ENCODE data around the gene MITF. TPM values are rescaled to one million over a fixed set of nuclear protein-coding genes. Genes with fewer than 3 reads are reported as not detected.

MITF gene
- total and polyA plus RNA-seq, 4 donors = 0.91 to 2.9 (median 2.3) TPM

- TF ChIP-seq HNF4A (conservative IDR thresholded peaks at IDR 0.05) (no peak), JUND (IDR thresholded peaks at IDR 0.05) (no peak), FOXA1 (IDR thresholded peaks at IDR 0.05) (no peak), HNF4G (IDR thresholded peaks at IDR 0.05) (no peak), ZBTB33 (IDR thresholded peaks at IDR 0.05) (no peak), YY1 (IDR thresholded peaks at IDR 0.05) (no peak)
Observed at GRCh38 chr3:69743975-69744906, 5.0 kb downstream of the MITF start (continued).

- H3K9ac ChIP-seq (ENCODE audit: low read depth in 1 of 2, low read length in 2 of 2) = no peak overlapping the region
- peaks cover 0 to 2% (median 0%) of the 10 kb centered on the region in 4 donors for H3K4me1 ChIP-seq (ENCODE audit: control insufficient read depth in 4 of 4, insufficient read depth in 4 of 4, low read length in 3 of 4)
- H3K27me3 ChIP-seq (ENCODE audit: control insufficient read depth in 4 of 4, insufficient read depth in 4 of 4, low read length in 3 of 4) = no peaks in the 10 kb centered on the region
- H3K4me3 ChIP-seq (ENCODE audit: low read depth in 1 of 3, low read length in 3 of 3) = no peak overlapping the region
- no peaks in the 10 kb centered on the region for H3K9me3 ChIP-seq (ENCODE audit: control insufficient read depth in 4 of 4, low read length in 3 of 4)
- 85% methylated on average over 2 of the region's 2 CpGs for WGBS
- DNase-seq (ENCODE audit: low spot score) = no peak
- H3K27ac ChIP-seq (ENCODE audit: low read depth in 1 of 2, low read length in 2 of 2) = no peak overlapping the region
- TF ChIP-seq ATF3 (IDR thresholded peaks at IDR 0.05) (no peak), NR2F2 (IDR thresholded peaks at IDR 0.05) (no peak)
- no peaks in the 10 kb centered on the region for H3K36me3 ChIP-seq (ENCODE audit: control insufficient read depth in 4 of 4, insufficient read depth in 3 of 4, low read depth in 1 of 4, low read length in 3 of 4)
Observed at GRCh38 chr3:69745505-69745904, 6.2 kb downstream of the MITF start.

GRCh38 chr3:69746119-69746518 is 6.9 kb downstream of the MITF start:
- no peak overlapping the region for H3K4me3 ChIP-seq (ENCODE audit: low read depth in 1 of 3, low read length in 3 of 3)
- no peaks in the 10 kb centered on the region for H3K27me3 ChIP-seq (ENCODE audit: control insufficient read depth in 4 of 4, insufficient read depth in 4 of 4, low read length in 3 of 4)
- WGBS = 70% methylated on average over 2 of the region's 2 CpGs
- no peak for DNase-seq (ENCODE audit: low spot score)
- H3K9ac ChIP-seq (ENCODE audit: low read depth in 1 of 2, low read length in 2 of 2) = no peak overlapping the region
- H3K9me3 ChIP-seq (ENCODE audit: control insufficient read depth in 4 of 4, low read length in 3 of 4) = no peaks in the 10 kb centered on the region
- no peak overlapping the region for H3K27ac ChIP-seq (ENCODE audit: low read depth in 1 of 2, low read length in 2 of 2)
- no peaks in the 10 kb centered on the region for H3K4me1 ChIP-seq (ENCODE audit: control insufficient read depth in 4 of 4, insufficient read depth in 4 of 4, low read length in 3 of 4)
- H3K36me3 ChIP-seq (ENCODE audit: control insufficient read depth in 4 of 4, insufficient read depth in 3 of 4, low read depth in 1 of 4, low read length in 3 of 4) = no peaks in the 10 kb centered on the region
- TF ChIP-seq RXRA (IDR thresholded peaks at IDR 0.05) (no peak), RAD21 (IDR thresholded peaks at IDR 0.05) (no peak), SP1 (IDR thresholded peaks at IDR 0.05) (no peak), EGR1 (IDR thresholded peaks at IDR 0.05; ENCODE audit: low read depth in 2 of 2) (no peak), REST (IDR thresholded peaks at IDR 0.05) (no peak), HNF4A (conservative IDR thresholded peaks at IDR 0.05) (no peak), FOXA2 (IDR thresholded peaks at IDR 0.05) (no peak), JUND (IDR thresholded peaks at IDR 0.05) (no peak), GABPA (IDR thresholded peaks at IDR 0.05 in 1 of 2, conservative IDR thresholded peaks at IDR 0.05 in 1 of 2) (no peak), CTCF (IDR thresholded peaks at IDR 0.05; ENCODE audit: low read depth, low read length, missing input control) (no peak), HNF4G (IDR thresholded peaks at IDR 0.05) (no peak)
